ENCODE measurements around the gene TNXB. TPM values are rescaled to one million over a fixed set of nuclear protein-coding genes. Genes with fewer than 3 reads are reported as not detected.

TNXB gene
- total and polyA plus RNA-seq, 2 donors (not counting 3 experiments of a cell fraction or from before 2014, with no cell fraction given) = 0.47 to 2.7 TPM

GRCh38 chr6:32085759-32086459, 23.2 kb downstream of the TNXB start:
- no peaks in the 10 kb centered on the region for H3K9me3 ChIP-seq (replicated peaks; ENCODE audit: control insufficient read depth, insufficient read depth, low read length)
- no peaks in the 10 kb centered on the region for H3K79me2 ChIP-seq (ENCODE audit: control insufficient read depth, insufficient read depth, low read length)
- no peak overlapping the region for H3K9ac ChIP-seq (replicated peaks; ENCODE audit: extremely low read depth, insufficient read depth, low read length)
- ChIA-PET CTCF (no interaction called here), POLR2A (no interaction called here)
- dilution Hi-C loops (cut with MboI; ENCODE audit: extremely low pct_ligation_motif_present, low sequenced_read_pairs) = no loop called here
- intact Hi-C loops (cut with micrococcal nuclease) = no loop called here
- TF ChIP-seq JUN (IDR thresholded peaks at IDR 0.05; ENCODE audit: borderline replicate concordance, insufficient read depth, insufficient read length, low read depth) (no peak), POLR2AphosphoS5 (IDR thresholded peaks at IDR 0.05; ENCODE audit: insufficient read depth, low read depth, low read length) (no peak), MYC (IDR thresholded peaks at IDR 0.05; ENCODE audit: low read depth, low read length) (no peak)
- TF ChIP-seq, protein P1, sequence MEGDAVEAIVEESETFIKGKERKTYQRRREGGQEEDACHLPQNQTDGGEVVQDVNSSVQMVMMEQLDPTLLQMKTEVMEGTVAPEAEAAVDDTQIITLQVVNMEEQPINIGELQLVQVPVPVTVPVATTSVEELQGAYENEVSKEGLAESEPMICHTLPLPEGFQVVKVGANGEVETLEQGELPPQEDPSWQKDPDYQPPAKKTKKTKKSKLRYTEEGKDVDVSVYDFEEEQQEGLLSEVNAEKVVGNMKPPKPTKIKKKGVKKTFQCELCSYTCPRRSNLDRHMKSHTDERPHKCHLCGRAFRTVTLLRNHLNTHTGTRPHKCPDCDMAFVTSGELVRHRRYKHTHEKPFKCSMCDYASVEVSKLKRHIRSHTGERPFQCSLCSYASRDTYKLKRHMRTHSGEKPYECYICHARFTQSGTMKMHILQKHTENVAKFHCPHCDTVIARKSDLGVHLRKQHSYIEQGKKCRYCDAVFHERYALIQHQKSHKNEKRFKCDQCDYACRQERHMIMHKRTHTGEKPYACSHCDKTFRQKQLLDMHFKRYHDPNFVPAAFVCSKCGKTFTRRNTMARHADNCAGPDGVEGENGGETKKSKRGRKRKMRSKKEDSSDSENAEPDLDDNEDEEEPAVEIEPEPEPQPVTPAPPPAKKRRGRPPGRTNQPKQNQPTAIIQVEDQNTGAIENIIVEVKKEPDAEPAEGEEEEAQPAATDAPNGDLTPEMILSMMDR (IDR thresholded peaks at IDR 0.05; ENCODE audit: extremely low read depth in 1 of 2, insufficient read depth in 1 of 2, low read depth in 1 of 2, low read length in 2 of 2) = no peak
- H3K9me1 ChIP-seq (replicated peaks; ENCODE audit: control insufficient read depth, extremely low read depth, insufficient read depth, low read length) = no peaks in the 10 kb centered on the region
- FAIRE-seq (no peak), DNase-seq (ENCODE audit: low read depth, low spot score) (no peak)
- H4K20me1 ChIP-seq (replicated peaks; ENCODE audit: control insufficient read depth, extremely low read depth, insufficient read depth, low read length) = no peaks in the 10 kb centered on the region
- H3K36me3 ChIP-seq (ENCODE audit: control insufficient read depth in 2 of 2, extremely low read depth in 1 of 2, insufficient read depth in 2 of 2, low read length in 2 of 2) = no peaks in the 10 kb centered on the region
- H2AFZ ChIP-seq (ENCODE audit: low read depth, low read length) = no peak overlapping the region
- no peak overlapping the region for H3K4me2 ChIP-seq (ENCODE audit: insufficient read depth, low read length)
- peaks cover 8 to 10% of the 10 kb centered on the region in 2 experiments for H3K27me3 ChIP-seq (ENCODE audit: control insufficient read depth in 2 of 2, insufficient read depth in 2 of 2, low read length in 2 of 2)
- no peaks in the 10 kb centered on the region for H3K4me1 ChIP-seq (ENCODE audit: control insufficient read depth, extremely low read depth, insufficient read depth, low read length)
- no peak overlapping the region for H3K4me3 ChIP-seq (replicated peaks in 1 of 3; ENCODE audit: insufficient read depth in 1 of 3, low read depth in 1 of 3, low read length in 3 of 3)
- no peak overlapping the region for H3K27ac ChIP-seq (ENCODE audit: insufficient read depth, low read depth, low read length)
- BruUV-seq (replicated peaks) = no TSS peak

- Histone ChIP-seq H3K4me3 (replicated peaks in 1 of 3; ENCODE audit: insufficient read depth in 1 of 3, low read depth in 1 of 3, low read length in 3 of 3) (no peak overlapping the region), H3K79me2 (ENCODE audit: control insufficient read depth, insufficient read depth, low read length) (no peaks in the 10 kb centered on the region), H4K20me1 (replicated peaks; ENCODE audit: control insufficient read depth, extremely low read depth, insufficient read depth, low read length) (no peaks in the 10 kb centered on the region), H3K36me3 (ENCODE audit: control insufficient read depth in 2 of 2, extremely low read depth in 1 of 2, insufficient read depth in 2 of 2, low read length in 2 of 2) (no peaks in the 10 kb centered on the region), H3K27me3 (ENCODE audit: control insufficient read depth in 2 of 2, insufficient read depth in 2 of 2, low read length in 2 of 2) (peaks cover 4 to 10% of the 10 kb centered on the region in 2 experiments), H3K27ac (ENCODE audit: insufficient read depth, low read depth, low read length) (no peak overlapping the region), H3K9ac (replicated peaks; ENCODE audit: extremely low read depth, insufficient read depth, low read length) (no peak overlapping the region), H3K4me2 (ENCODE audit: insufficient read depth, low read length) (no peak overlapping the region), H3K9me1 (replicated peaks; ENCODE audit: control insufficient read depth, extremely low read depth, insufficient read depth, low read length) (no peaks in the 10 kb centered on the region), H2AFZ (ENCODE audit: low read depth, low read length) (no peak overlapping the region), H3K4me1 (ENCODE audit: control insufficient read depth, extremely low read depth, insufficient read depth, low read length) (no peaks in the 10 kb centered on the region), H3K9me3 (replicated peaks; ENCODE audit: control insufficient read depth, insufficient read depth, low read length) (no peaks in the 10 kb centered on the region)
- POLR2A ChIA-PET = no interaction called here
- intact Hi-C loops (cut with micrococcal nuclease) (no loop called here), dilution Hi-C loops (cut with MboI; ENCODE audit: extremely low pct_ligation_motif_present, low sequenced_read_pairs) (no loop called here)
- FAIRE-seq (no peak), DNase-seq (ENCODE audit: low read depth, low spot score) (no peak)
- TF ChIP-seq MYC (IDR thresholded peaks at IDR 0.05; ENCODE audit: low read depth, low read length) (no peak), JUN (IDR thresholded peaks at IDR 0.05; ENCODE audit: borderline replicate concordance, insufficient read depth, insufficient read length, low read depth) (no peak), MAX (IDR thresholded peaks at IDR 0.05; ENCODE audit: insufficient read depth, insufficient read length) (no peak), POLR2A (IDR thresholded peaks at IDR 0.05; ENCODE audit: low read depth, low read length) (no peak), POLR2AphosphoS5 (IDR thresholded peaks at IDR 0.05; ENCODE audit: insufficient read depth, low read depth, low read length) (no peak), FOS (IDR thresholded peaks at IDR 0.05; ENCODE audit: borderline replicate concordance, insufficient read depth, low read length) (no peak), GATA2 (IDR thresholded peaks at IDR 0.05; ENCODE audit: insufficient read depth, insufficient read length, low read depth, low read length) (no peak), EZH2 (IDR thresholded peaks at IDR 0.05; ENCODE audit: borderline replicate concordance, low read depth, low read length, severe bottlenecking) (no peak)
- TF ChIP-seq, protein P1 (IDR thresholded peaks at IDR 0.05; ENCODE audit: extremely low read depth in 1 of 2, insufficient read depth in 1 of 2, low read depth in 1 of 2, low read length in 2 of 2) = no peak
- BruUV-seq (replicated peaks) = no TSS peak
- CTCF ChIA-PET = no interaction called here
Observed at GRCh38 chr6:32084780-32085179, 24.4 kb downstream of the TNXB start.

All from endothelial cell of umbilical vein (primary cell).